ENCODE data around the gene ADIPOQ.

DNA sequence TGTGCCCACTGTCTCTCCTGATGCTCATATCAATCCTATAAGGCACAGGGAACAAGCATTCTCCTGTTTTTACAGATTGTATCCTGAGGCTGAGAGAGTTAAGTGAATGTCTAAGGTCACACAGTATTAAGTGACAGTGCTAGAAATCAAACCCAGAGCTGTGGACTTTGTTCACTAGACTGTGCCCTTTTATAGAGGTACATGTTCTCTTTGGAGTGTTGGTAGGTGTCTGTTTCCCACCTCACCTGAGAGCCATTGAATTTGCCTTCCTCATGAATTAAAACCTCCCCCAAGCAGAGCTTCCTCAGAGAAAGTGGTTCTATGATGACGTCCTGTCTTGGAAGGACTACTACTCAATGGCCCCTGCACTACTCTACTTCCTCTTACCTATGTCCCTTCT is 12.4 kb downstream of the ADIPOQ start:
- TF ChIP-seq POLR2A (IDR thresholded peaks at IDR 0.05) = no peak
- no peak for TF ChIP-seq POLR2AphosphoS5 (IDR thresholded peaks at IDR 0.05)
- TF ChIP-seq, protein P1, sequence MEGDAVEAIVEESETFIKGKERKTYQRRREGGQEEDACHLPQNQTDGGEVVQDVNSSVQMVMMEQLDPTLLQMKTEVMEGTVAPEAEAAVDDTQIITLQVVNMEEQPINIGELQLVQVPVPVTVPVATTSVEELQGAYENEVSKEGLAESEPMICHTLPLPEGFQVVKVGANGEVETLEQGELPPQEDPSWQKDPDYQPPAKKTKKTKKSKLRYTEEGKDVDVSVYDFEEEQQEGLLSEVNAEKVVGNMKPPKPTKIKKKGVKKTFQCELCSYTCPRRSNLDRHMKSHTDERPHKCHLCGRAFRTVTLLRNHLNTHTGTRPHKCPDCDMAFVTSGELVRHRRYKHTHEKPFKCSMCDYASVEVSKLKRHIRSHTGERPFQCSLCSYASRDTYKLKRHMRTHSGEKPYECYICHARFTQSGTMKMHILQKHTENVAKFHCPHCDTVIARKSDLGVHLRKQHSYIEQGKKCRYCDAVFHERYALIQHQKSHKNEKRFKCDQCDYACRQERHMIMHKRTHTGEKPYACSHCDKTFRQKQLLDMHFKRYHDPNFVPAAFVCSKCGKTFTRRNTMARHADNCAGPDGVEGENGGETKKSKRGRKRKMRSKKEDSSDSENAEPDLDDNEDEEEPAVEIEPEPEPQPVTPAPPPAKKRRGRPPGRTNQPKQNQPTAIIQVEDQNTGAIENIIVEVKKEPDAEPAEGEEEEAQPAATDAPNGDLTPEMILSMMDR (IDR thresholded peaks at IDR 0.05) = no peak

Data from stomach (tissue), 4 donors.